ENCODE measurements around the gene EBF3. TPM values are rescaled to one million over a fixed set of nuclear protein-coding genes. Genes with fewer than 3 reads are reported as not detected.

The EBF3 gene
- total RNA-seq, 2 experiments from 2014 or later: not detected

DNA sequence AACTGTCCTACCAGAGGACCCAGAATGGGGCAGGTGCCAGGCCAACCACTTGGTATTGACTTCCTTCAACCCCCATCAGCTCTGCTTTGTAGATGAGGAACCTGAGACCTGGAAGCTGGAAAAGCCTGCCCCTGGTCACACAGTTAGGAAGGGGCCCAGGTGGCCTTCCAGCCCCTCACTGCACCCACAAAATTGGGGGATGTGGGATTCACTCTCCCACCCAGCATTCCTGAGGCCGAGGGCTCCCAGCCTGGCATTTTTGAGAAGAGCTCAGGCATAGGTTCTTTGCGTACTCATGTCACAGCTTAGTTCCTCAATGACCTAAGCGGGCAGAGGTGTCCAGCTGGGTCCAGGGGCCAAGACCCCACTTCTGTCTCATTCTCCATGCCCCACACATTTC, 46.1 kb downstream of the EBF3 start:
- H3K9me3 Mint-ChIP-seq: no peaks in the 10 kb centered on the region
- no peaks in the 10 kb centered on the region for H3K36me3 Mint-ChIP-seq (ENCODE audit: low read depth)
- H3K27ac Mint-ChIP-seq: no peak overlapping the region
- Histone ChIP-seq H3K9me3 (ENCODE audit: control insufficient read depth in 1 of 2, insufficient read depth in 1 of 2, low read length in 2 of 2) (no peaks in the 10 kb centered on the region), H3K27me3 (ENCODE audit: control insufficient read depth in 1 of 2, insufficient read depth in 2 of 2, low read length in 2 of 2) (no peaks in the 10 kb centered on the region), H3K27ac (ENCODE audit: low read depth in 1 of 2, low read length in 2 of 2) (no peak overlapping the region), H3K4me1 (ENCODE audit: insufficient read depth, low read length) (no peaks in the 10 kb centered on the region), H3K36me3 (ENCODE audit: insufficient read depth, low read length) (no peaks in the 10 kb centered on the region), H3K4me3 (ENCODE audit: low read length) (no peak overlapping the region)
- CTCF ChIA-PET: no interaction called here
- DNase-seq (no peak), ATAC-seq (ENCODE audit: poor library complexity) (no peak)
- intact Hi-C loops (cut with DNase I, micrococcal nuclease): no loop called here
- POLR2A ChIA-PET: no interaction called here
- no peaks in the 10 kb centered on the region for H3K4me1 Mint-ChIP-seq (ENCODE audit: low read depth)
- TF ChIP-seq, protein P1, sequence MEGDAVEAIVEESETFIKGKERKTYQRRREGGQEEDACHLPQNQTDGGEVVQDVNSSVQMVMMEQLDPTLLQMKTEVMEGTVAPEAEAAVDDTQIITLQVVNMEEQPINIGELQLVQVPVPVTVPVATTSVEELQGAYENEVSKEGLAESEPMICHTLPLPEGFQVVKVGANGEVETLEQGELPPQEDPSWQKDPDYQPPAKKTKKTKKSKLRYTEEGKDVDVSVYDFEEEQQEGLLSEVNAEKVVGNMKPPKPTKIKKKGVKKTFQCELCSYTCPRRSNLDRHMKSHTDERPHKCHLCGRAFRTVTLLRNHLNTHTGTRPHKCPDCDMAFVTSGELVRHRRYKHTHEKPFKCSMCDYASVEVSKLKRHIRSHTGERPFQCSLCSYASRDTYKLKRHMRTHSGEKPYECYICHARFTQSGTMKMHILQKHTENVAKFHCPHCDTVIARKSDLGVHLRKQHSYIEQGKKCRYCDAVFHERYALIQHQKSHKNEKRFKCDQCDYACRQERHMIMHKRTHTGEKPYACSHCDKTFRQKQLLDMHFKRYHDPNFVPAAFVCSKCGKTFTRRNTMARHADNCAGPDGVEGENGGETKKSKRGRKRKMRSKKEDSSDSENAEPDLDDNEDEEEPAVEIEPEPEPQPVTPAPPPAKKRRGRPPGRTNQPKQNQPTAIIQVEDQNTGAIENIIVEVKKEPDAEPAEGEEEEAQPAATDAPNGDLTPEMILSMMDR (IDR thresholded peaks at IDR 0.05): no peak
- H3K4me3 Mint-ChIP-seq: no peak overlapping the region
- H3K27me3 Mint-ChIP-seq: no peaks in the 10 kb centered on the region

DNA sequence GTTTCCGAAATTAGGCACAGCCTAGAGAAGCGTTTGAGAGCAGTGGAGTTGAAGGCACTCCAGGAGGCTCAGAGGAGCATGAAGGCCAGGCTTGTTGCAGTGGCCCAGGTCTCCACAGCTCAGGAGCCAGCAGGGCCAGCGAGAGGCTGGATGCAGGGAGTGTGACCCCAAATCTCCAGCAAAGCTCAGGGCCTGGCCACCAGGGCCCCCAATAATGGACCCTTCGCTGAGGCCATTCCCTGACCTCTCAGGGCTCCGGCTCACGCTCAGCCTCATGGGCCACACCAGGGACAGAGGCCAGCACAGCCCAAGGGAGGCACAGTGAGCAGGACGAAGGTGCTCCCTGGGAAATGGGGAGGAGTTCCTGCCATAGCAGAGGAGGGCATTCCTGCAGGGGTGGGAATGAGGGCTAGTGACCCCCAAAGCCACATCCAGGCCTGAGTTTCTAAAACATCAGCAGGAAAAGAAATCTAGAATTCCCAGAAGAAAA, 47.5 kb downstream of the EBF3 start:
- Mint-ChIP-seq H3K4me3 (no peak overlapping the region), H3K36me3 (ENCODE audit: low read depth) (no peaks in the 10 kb centered on the region), H3K4me1 (ENCODE audit: low read depth) (no peaks in the 10 kb centered on the region), H3K27ac (no peak overlapping the region), H3K27me3 (no peaks in the 10 kb centered on the region), H3K9me3 (no peaks in the 10 kb centered on the region)
- Histone ChIP-seq H3K9me3 (ENCODE audit: control insufficient read depth in 1 of 2, insufficient read depth in 1 of 2, low read length in 2 of 2) (no peaks in the 10 kb centered on the region), H3K4me1 (ENCODE audit: insufficient read depth, low read length) (no peaks in the 10 kb centered on the region), H3K36me3 (ENCODE audit: insufficient read depth, low read length) (no peaks in the 10 kb centered on the region), H3K4me3 (ENCODE audit: low read length) (no peak overlapping the region), H3K27me3 (ENCODE audit: control insufficient read depth in 1 of 2, insufficient read depth in 2 of 2, low read length in 2 of 2) (no peaks in the 10 kb centered on the region), H3K27ac (ENCODE audit: low read depth in 1 of 2, low read length in 2 of 2) (no peak overlapping the region)
- intact Hi-C loops (cut with DNase I, micrococcal nuclease): no loop called here
- DNase-seq (no peak), ATAC-seq (ENCODE audit: poor library complexity) (no peak)
- TF ChIP-seq, protein P1 (IDR thresholded peaks at IDR 0.05): no peak
- ChIA-PET CTCF (no interaction called here), POLR2A (no interaction called here)

DNA sequence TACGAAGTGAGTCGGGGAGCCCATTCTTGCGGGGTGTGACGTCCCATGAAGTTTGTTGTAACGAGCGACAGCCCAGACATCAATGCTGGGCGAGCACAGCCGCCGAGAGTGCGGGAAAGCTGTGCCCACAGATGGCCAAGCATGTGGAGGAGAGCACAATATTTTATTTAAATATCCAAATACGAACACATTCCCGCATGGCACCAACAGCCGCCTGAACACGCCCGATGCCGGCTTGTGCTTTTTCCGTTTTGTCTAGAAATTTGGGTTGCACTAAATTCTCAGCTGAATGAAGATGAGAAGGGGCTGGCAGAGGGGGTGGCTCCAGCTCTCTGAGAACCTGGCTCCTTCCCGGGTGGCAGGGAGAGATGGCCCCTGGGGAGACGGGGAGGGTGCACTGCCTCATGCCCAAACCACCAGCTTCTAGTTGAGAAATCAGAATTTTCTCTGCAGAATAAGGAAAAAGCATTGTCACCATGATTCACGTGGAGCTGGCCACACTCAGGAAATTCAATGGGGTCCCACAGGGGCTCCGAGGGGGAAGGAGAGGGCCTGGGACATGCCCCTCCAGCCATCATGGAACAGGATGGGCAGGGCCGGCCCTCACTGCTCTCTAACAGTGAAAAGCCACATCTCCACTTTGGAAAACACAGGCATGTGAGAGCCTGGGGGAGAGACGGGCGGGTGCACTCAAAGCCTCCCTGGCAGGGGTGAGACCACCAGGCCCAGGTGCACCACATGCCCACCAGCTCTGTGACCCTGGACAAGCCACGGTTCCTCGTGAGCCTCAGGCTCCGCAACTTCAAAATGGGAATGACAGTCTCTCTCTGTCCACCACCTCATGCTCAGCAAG, 48.3 kb downstream of the EBF3 start:
- Histone ChIP-seq H3K4me3 (ENCODE audit: low read length) (no peak overlapping the region), H3K27me3 (ENCODE audit: control insufficient read depth in 1 of 2, insufficient read depth in 2 of 2, low read length in 2 of 2) (no peaks in the 10 kb centered on the region), H3K9me3 (ENCODE audit: control insufficient read depth in 1 of 2, insufficient read depth in 1 of 2, low read length in 2 of 2) (no peaks in the 10 kb centered on the region), H3K36me3 (ENCODE audit: insufficient read depth, low read length) (no peaks in the 10 kb centered on the region), H3K27ac (ENCODE audit: low read depth in 1 of 2, low read length in 2 of 2) (no peak overlapping the region), H3K4me1 (ENCODE audit: insufficient read depth, low read length) (no peaks in the 10 kb centered on the region)
- TF ChIP-seq, protein P1 (IDR thresholded peaks at IDR 0.05): no peak
- ATAC-seq (ENCODE audit: poor library complexity): no peak
- POLR2A ChIA-PET: no interaction called here
- Mint-ChIP-seq H3K4me1 (ENCODE audit: low read depth) (no peaks in the 10 kb centered on the region), H3K9me3 (no peaks in the 10 kb centered on the region), H3K27me3 (no peaks in the 10 kb centered on the region), H3K36me3 (ENCODE audit: low read depth) (no peaks in the 10 kb centered on the region), H3K27ac (no peak overlapping the region), H3K4me3 (no peak overlapping the region)
- intact Hi-C loops (cut with DNase I, micrococcal nuclease): no loop called here
- no peak for DNase-seq
- CTCF ChIA-PET: no interaction called here
